Central memory CD8-positive, alpha-beta T cell (primary cell): ENCODE results near the gene MFNG.

Source experiments
- ATAC-seq: fragments of 150-1000 bp; cut with Tn5 transposase; replicated peaks from 2 replicates; pipeline ENCODE4 v1.10.0; 2022; ENCODE audit warnings: mild to moderate bottlenecking, moderate FRiP score, moderate number of reproducible peaks; ENCODE audit not compliant: poor library complexity, severe bottlenecking; ENCODE audit errors: extremely low read depth
- DNase-seq, 2 donors: peaks; one replicate each; pipeline ENCODE4 v3.0.0; 2021; ENCODE audit warnings: low spot score in 2 of 2
- H3K27ac Mint-ChIP-seq: one replicate; pipeline ENCODE4 v1.8.0; 2022; ENCODE audit warnings: low read depth, mild to moderate bottlenecking, moderate library complexity, mixed read lengths
- H3K27me3 Mint-ChIP-seq: one replicate; pipeline ENCODE4 v1.8.0; 2022; ENCODE audit warnings: mixed read lengths
- H3K36me3 Mint-ChIP-seq: one replicate; pipeline ENCODE4 v1.8.0; 2022; ENCODE audit warnings: mild to moderate bottlenecking, moderate library complexity, mixed read lengths; ENCODE audit not compliant: insufficient read depth
- H3K4me1 Mint-ChIP-seq: one replicate; pipeline ENCODE4 v1.8.0; 2022; ENCODE audit warnings: mixed read lengths
- H3K4me3 Mint-ChIP-seq: one replicate; pipeline ENCODE4 v1.8.0; 2022; ENCODE audit warnings: mild to moderate bottlenecking, moderate library complexity, mixed read lengths
- H3K9me3 Mint-ChIP-seq: one replicate; pipeline ENCODE4 v1.8.0; 2022; ENCODE audit warnings: mixed read lengths

The MFNG gene

GRCh38 chr22:37485395-37486223 lies 575 bp downstream of the MFNG start:
- peaks cover 82% of the 10 kb centered on the region for H3K4me1 Mint-ChIP-seq
- peak overlapping the region; percentile 97 for H3K27ac Mint-ChIP-seq
- ATAC-seq (peak; percentile 3), DNase-seq (no peak)
- peak overlapping the region; percentile 86 for H3K4me3 Mint-ChIP-seq
- no peaks in the 10 kb centered on the region for H3K27me3 Mint-ChIP-seq
- H3K9me3 Mint-ChIP-seq, result no peaks in the 10 kb centered on the region
- peaks cover 32% of the 10 kb centered on the region for H3K36me3 Mint-ChIP-seq

GRCh38 chr22:37484480-37485394 lies 1.4 kb downstream of the MFNG start:
- peaks cover 74% of the 10 kb centered on the region for H3K4me1 Mint-ChIP-seq
- no peaks in the 10 kb centered on the region for H3K27me3 Mint-ChIP-seq
- peak overlapping the region; percentile 86 for H3K4me3 Mint-ChIP-seq
- ATAC-seq, result peak; percentile 74
- no peaks in the 10 kb centered on the region for H3K9me3 Mint-ChIP-seq
- peak; percentile 47 to 68 for DNase-seq
- H3K36me3 Mint-ChIP-seq, result peaks cover 32% of the 10 kb centered on the region
- peak overlapping the region; percentile 97 for H3K27ac Mint-ChIP-seq

GRCh38 chr22:37483050-37483449 lies 3.1 kb downstream of the MFNG start:
- H3K27me3 Mint-ChIP-seq, result no peaks in the 10 kb centered on the region
- peaks cover 46% of the 10 kb centered on the region for H3K36me3 Mint-ChIP-seq
- DNase-seq (no peak), ATAC-seq (no peak)
- peak overlapping the region; percentile 97 for H3K27ac Mint-ChIP-seq
- peaks cover 63% of the 10 kb centered on the region for H3K4me1 Mint-ChIP-seq
- H3K4me3 Mint-ChIP-seq, result peak overlapping the region; percentile 86
- no peaks in the 10 kb centered on the region for H3K9me3 Mint-ChIP-seq

GRCh38 chr22:37482244-37482643 lies 3.9 kb downstream of the MFNG start:
- Mint-ChIP-seq H3K9me3 (no peaks in the 10 kb centered on the region), H3K27me3 (no peaks in the 10 kb centered on the region), H3K4me3 (peak overlapping the region; percentile 86), H3K4me1 (peaks cover 58% of the 10 kb centered on the region), H3K27ac (peak overlapping the region; percentile 97), H3K36me3 (peaks cover 50% of the 10 kb centered on the region)
- no peak for DNase-seq
- no peak for ATAC-seq

GRCh38 chr22:37481347-37481907 lies 4.8 kb downstream of the MFNG start:
- Mint-ChIP-seq H3K27ac (peak overlapping the region; percentile 97), H3K4me1 (peaks cover 50% of the 10 kb centered on the region), H3K4me3 (peak overlapping the region; percentile 86), H3K36me3 (peaks cover 55% of the 10 kb centered on the region), H3K27me3 (no peaks in the 10 kb centered on the region), H3K9me3 (no peaks in the 10 kb centered on the region)
- DNase-seq (no peak), ATAC-seq (no peak)

- Mint-ChIP-seq H3K4me3 (no peak overlapping the region), H3K27ac (peak overlapping the region; percentile 97), H3K9me3 (no peaks in the 10 kb centered on the region), H3K27me3 (no peaks in the 10 kb centered on the region), H3K36me3 (peaks cover 52% of the 10 kb centered on the region), H3K4me1 (peaks cover 48% of the 10 kb centered on the region)
- ATAC-seq (no peak), DNase-seq (no peak)
Observed at GRCh38 chr22:37480387-37481346, 5.5 kb downstream of the MFNG start.

GRCh38 chr22:37479196-37479595 lies 7.0 kb downstream of the MFNG start:
- H3K36me3 Mint-ChIP-seq, result peaks cover 46% of the 10 kb centered on the region
- H3K27me3 Mint-ChIP-seq, result no peaks in the 10 kb centered on the region
- H3K4me1 Mint-ChIP-seq, result peaks cover 37% of the 10 kb centered on the region
- H3K9me3 Mint-ChIP-seq, result no peaks in the 10 kb centered on the region
- no peak for DNase-seq
- no peak for ATAC-seq
- H3K27ac Mint-ChIP-seq, result no peak overlapping the region
- H3K4me3 Mint-ChIP-seq, result no peak overlapping the region

GRCh38 chr22:37476389-37477329 lies 9.5 kb downstream of the MFNG start:
- Mint-ChIP-seq H3K9me3 (no peaks in the 10 kb centered on the region), H3K4me1 (peaks cover 12% of the 10 kb centered on the region), H3K27ac (no peak overlapping the region), H3K27me3 (no peaks in the 10 kb centered on the region), H3K4me3 (no peak overlapping the region), H3K36me3 (peaks cover 40% of the 10 kb centered on the region)
- ATAC-seq, result no peak
- DNase-seq, result no peak

GRCh38 chr22:37474447-37475090 lies 11.6 kb downstream of the MFNG start:
- H3K27me3 Mint-ChIP-seq, result no peaks in the 10 kb centered on the region
- DNase-seq, result no peak
- no peak overlapping the region for H3K4me3 Mint-ChIP-seq
- H3K4me1 Mint-ChIP-seq, result peaks cover 4% of the 10 kb centered on the region
- H3K27ac Mint-ChIP-seq, result no peak overlapping the region
- peaks cover 43% of the 10 kb centered on the region for H3K36me3 Mint-ChIP-seq
- H3K9me3 Mint-ChIP-seq, result no peaks in the 10 kb centered on the region
- ATAC-seq, result no peak

GRCh38 chr22:37473437-37473946 lies 12.7 kb downstream of the MFNG start:
- H3K4me1 Mint-ChIP-seq, result peaks cover 4% of the 10 kb centered on the region
- H3K36me3 Mint-ChIP-seq, result peaks cover 40% of the 10 kb centered on the region
- H3K27ac Mint-ChIP-seq, result no peak overlapping the region
- no peak overlapping the region for H3K4me3 Mint-ChIP-seq
- DNase-seq (no peak), ATAC-seq (no peak)
- no peaks in the 10 kb centered on the region for H3K27me3 Mint-ChIP-seq
- no peaks in the 10 kb centered on the region for H3K9me3 Mint-ChIP-seq
